Neural progenitor cell (in vitro differentiated cells): ENCODE data around the gene RITA1. TPM values are rescaled to one million over a fixed set of nuclear protein-coding genes. Genes with fewer than 3 reads are reported as not detected.

Experiments
- DNase-seq: peaks from one replicate; pipeline ENCODE4 v3.0.0-alpha.2; 2016; ENCODE audit warnings: low spot score
- H2AFZ ChIP-seq: fragments of 200-600 bp; sonication (generic); replicated peaks from 2 replicates; pipeline ENCODE4 v1.6.1; 2016; ENCODE audit warnings: antibody characterized with exemption
- H3F3A ChIP-seq: fragments of 200-600 bp; sonication (generic); 2 replicates; pipeline ENCODE4 v1.6.1; 2016; ENCODE audit warnings: antibody characterized with exemption, low read depth
- H3K27ac ChIP-seq: fragments of 200-600 bp; sonication (generic); 2 replicates; pipeline ENCODE4 v1.5.1; 2016; ENCODE audit warnings: mild to moderate bottlenecking
- H3K27me3 ChIP-seq: fragments of 200-600 bp; sonication (generic); 2 replicates; pipeline ENCODE4 v1.6.1; 2016; ENCODE audit warnings: mild to moderate bottlenecking, moderate library complexity
- H3K36me3 ChIP-seq: fragments of 200-600 bp; sonication (generic); 2 replicates; pipeline ENCODE4 v1.5.1; 2016
- H3K4me1 ChIP-seq: fragments of 200-600 bp; sonication (generic); 2 replicates; pipeline ENCODE4 v1.6.1; 2016; ENCODE audit warnings: mixed run types
- H3K4me2 ChIP-seq: fragments of 200-600 bp; sonication (generic); 2 replicates; pipeline ENCODE4 v1.6.1; 2016
- H3K4me3 ChIP-seq: fragments of 200-600 bp; sonication (generic); 2 replicates; pipeline ENCODE4 v1.5.1; 2016
- H3K79me2 ChIP-seq: fragments of 200-600 bp; sonication (generic); 2 replicates; pipeline ENCODE4 v1.6.1; 2016; ENCODE audit warnings: low read depth
- H3K9ac ChIP-seq: fragments of 200-600 bp; sonication (generic); 2 replicates; pipeline ENCODE4 v1.6.1; 2016
- H3K9me3 ChIP-seq: fragments of 200-600 bp; sonication (generic); 2 replicates; pipeline ENCODE4 v1.5.1; 2016; ENCODE audit warnings: low read depth
- H4K20me1 ChIP-seq: fragments of 200-600 bp; sonication (generic); 2 replicates; pipeline ENCODE4 v1.6.1; 2016; ENCODE audit warnings: low read depth
- H3K27ac Mint-ChIP-seq: 3 replicates; pipeline ENCODE4 v1.8.0; 2021; ENCODE audit warnings: mixed read lengths
- H3K27me3 Mint-ChIP-seq: 2 replicates; pipeline ENCODE4 v1.8.0; 2022; ENCODE audit warnings: low read depth, mild to moderate bottlenecking, inconsistent platforms, moderate library complexity, mixed read lengths; ENCODE audit not compliant: insufficient read depth
- H3K36me3 Mint-ChIP-seq: 3 replicates; pipeline ENCODE4 v1.8.0; 2021; ENCODE audit warnings: mixed read lengths
- H3K4me1 Mint-ChIP-seq: 3 replicates; pipeline ENCODE4 v1.8.0; 2021; ENCODE audit warnings: mixed read lengths
- H3K4me3 Mint-ChIP-seq: 3 replicates; pipeline ENCODE4 v1.8.0; 2021; ENCODE audit warnings: mild to moderate bottlenecking, moderate library complexity, mixed read lengths
- H3K9me3 Mint-ChIP-seq: 3 replicates; pipeline ENCODE4 v1.8.0; 2020; ENCODE audit warnings: mixed read lengths
- CTCF ChIP-seq: fragments of 200-600 bp; sonication (generic); IDR thresholded peaks from 2 replicates; pipeline ENCODE4 v1.5.1; 2017; ENCODE audit warnings: antibody characterized with exemption, mild to moderate bottlenecking
- EZH2 ChIP-seq: fragments of 200-600 bp; sonication (generic); IDR thresholded peaks from 2 replicates; pipeline ENCODE4 v1.6.1; 2017; ENCODE audit warnings: antibody characterized with exemption, mild to moderate bottlenecking, moderate library complexity
- EZH2phosphoT487 ChIP-seq: fragments of 200-600 bp; sonication (generic); IDR thresholded peaks from 2 replicates; pipeline ENCODE4 v1.6.1; 2017; ENCODE audit warnings: antibody characterized with exemption
- total RNA-seq: library from RNA; depleted of rRNA; stranded (reverse); fragments of >200 nt; gene quantifications from 2 replicates; pipeline ENCODE4 v1.2.3, GENCODE V29; 2015; ENCODE audit warnings: low replicate concordance

RITA1 gene
- total RNA-seq, 1 donor from 2014 or later, result 13.7 TPM

- no peak overlapping the region for H2AFZ ChIP-seq
- H4K20me1 ChIP-seq, result peaks cover 13% of the 10 kb centered on the region
- TF ChIP-seq CTCF, result no peak
- TF ChIP-seq EZH2, result no peak
- TF ChIP-seq EZH2phosphoT487, result no peak
- Mint-ChIP-seq H3K27me3 (peaks cover 7% of the 10 kb centered on the region), H3K4me1 (peaks cover 59% of the 10 kb centered on the region), H3K4me3 (no peak overlapping the region), H3K36me3 (peaks cover 12% of the 10 kb centered on the region), H3K27ac (no peak overlapping the region), H3K9me3 (peaks cover 2% of the 10 kb centered on the region)
- H3K36me3 ChIP-seq, result no peaks in the 10 kb centered on the region
- no peak overlapping the region for H3K4me3 ChIP-seq
- H3K27ac ChIP-seq, result no peak overlapping the region
- no peaks in the 10 kb centered on the region for H3K27me3 ChIP-seq
- H3K9me3 ChIP-seq, result no peaks in the 10 kb centered on the region
- DNase-seq, result no peak
- H3K79me2 ChIP-seq, result no peaks in the 10 kb centered on the region
- peaks cover 4% of the 10 kb centered on the region for H3F3A ChIP-seq
- H3K9ac ChIP-seq, result no peak overlapping the region
- H3K4me1 ChIP-seq, result peaks cover 13% of the 10 kb centered on the region
- no peak overlapping the region for H3K4me2 ChIP-seq
Measured at GRCh38 chr12:113235976-113236375, 50.5 kb downstream of the RITA1 start.

GRCh38 chr12:113236539-113237399, 51.2 kb downstream of the RITA1 start:
- H3K27me3 ChIP-seq, result no peaks in the 10 kb centered on the region
- Mint-ChIP-seq H3K4me3 (no peak overlapping the region), H3K36me3 (peaks cover 9% of the 10 kb centered on the region), H3K9me3 (peaks cover 2% of the 10 kb centered on the region), H3K27ac (no peak overlapping the region), H3K27me3 (peaks cover 10% of the 10 kb centered on the region), H3K4me1 (peaks cover 60% of the 10 kb centered on the region)
- H3F3A ChIP-seq, result peaks cover 4% of the 10 kb centered on the region
- no peak overlapping the region for H3K4me3 ChIP-seq
- no peak overlapping the region for H3K27ac ChIP-seq
- DNase-seq, result no peak
- peaks cover 10% of the 10 kb centered on the region for H4K20me1 ChIP-seq
- H3K4me2 ChIP-seq, result no peak overlapping the region
- peaks cover 13% of the 10 kb centered on the region for H3K4me1 ChIP-seq
- no peaks in the 10 kb centered on the region for H3K36me3 ChIP-seq
- no peak for TF ChIP-seq EZH2
- TF ChIP-seq EZH2phosphoT487, result no peak
- no peak for TF ChIP-seq CTCF
- H3K79me2 ChIP-seq, result no peaks in the 10 kb centered on the region
- no peak overlapping the region for H2AFZ ChIP-seq
- no peaks in the 10 kb centered on the region for H3K9me3 ChIP-seq
- H3K9ac ChIP-seq, result no peak overlapping the region

GRCh38 chr12:113237748-113238147, 52.2 kb downstream of the RITA1 start:
- peaks cover 8% of the 10 kb centered on the region for H3K4me1 ChIP-seq
- peaks cover 10% of the 10 kb centered on the region for H3K27me3 Mint-ChIP-seq

More at GRCh38 chr12:113237748-113238147, 52.2 kb downstream of the RITA1 start:
- H3K4me3 Mint-ChIP-seq, result no peak overlapping the region
- Histone ChIP-seq H3K79me2 (no peaks in the 10 kb centered on the region), H3K27ac (no peak overlapping the region), H3K36me3 (no peaks in the 10 kb centered on the region), H3F3A (peaks cover 4% of the 10 kb centered on the region), H3K9ac (no peak overlapping the region), H3K9me3 (no peaks in the 10 kb centered on the region), H4K20me1 (peaks cover 7% of the 10 kb centered on the region), H3K4me3 (no peak overlapping the region), H3K4me2 (no peak overlapping the region), H2AFZ (no peak overlapping the region), H3K27me3 (no peaks in the 10 kb centered on the region)
- H3K36me3 Mint-ChIP-seq, result peaks cover 9% of the 10 kb centered on the region
- H3K27ac Mint-ChIP-seq, result no peak overlapping the region
- peaks cover 63% of the 10 kb centered on the region for H3K4me1 Mint-ChIP-seq
- TF ChIP-seq EZH2, result no peak
- no peak for TF ChIP-seq EZH2phosphoT487
- no peak for TF ChIP-seq CTCF
- no peak for DNase-seq
- H3K9me3 Mint-ChIP-seq, result peaks cover 2% of the 10 kb centered on the region
